Lower leg skin (tissue), 3 donors: ENCODE data around the gene PRXL2B.

Experiments used
- CTCF ChIP-seq, 3 donors: fragments of 450-650 bp; IDR thresholded peaks; one replicate each; pipeline ENCODE4 v1.5.1; 2016; ENCODE audit warnings: antibody characterized with exemption in 3 of 3, mild to moderate bottlenecking in 3 of 3, moderate library complexity in 2 of 3
- POLR2A ChIP-seq, 2 donors: fragments of 450-650 bp; IDR thresholded peaks; one replicate each; pipeline ENCODE4 v1.6.1; 2016 to 2017; ENCODE audit warnings: antibody characterized with exemption in 2 of 2, mild to moderate bottlenecking in 1 of 2, moderate library complexity in 1 of 2

- no peak for TF ChIP-seq CTCF (IDR thresholded peaks at IDR 0.05)
- no peak for TF ChIP-seq POLR2A (IDR thresholded peaks at IDR 0.05)
These were observed 15.2 kb upstream of the PRXL2B start for GRCh38 chr1:2571348-2571747.
